ENCODE results near the gene ABHD2. TPM values are rescaled to one million over a fixed set of nuclear protein-coding genes. Genes with fewer than 3 reads are reported as not detected.
"Not testable (repeated sequence)": the region's sequence is repeated elsewhere in the genome, so short reads cannot be mapped to it uniquely, and the experiment has no call there.

Gene ABHD2
- total and polyA plus RNA-seq, 9 donors: 17.0 to 107 (median 89.5) TPM

DNA sequence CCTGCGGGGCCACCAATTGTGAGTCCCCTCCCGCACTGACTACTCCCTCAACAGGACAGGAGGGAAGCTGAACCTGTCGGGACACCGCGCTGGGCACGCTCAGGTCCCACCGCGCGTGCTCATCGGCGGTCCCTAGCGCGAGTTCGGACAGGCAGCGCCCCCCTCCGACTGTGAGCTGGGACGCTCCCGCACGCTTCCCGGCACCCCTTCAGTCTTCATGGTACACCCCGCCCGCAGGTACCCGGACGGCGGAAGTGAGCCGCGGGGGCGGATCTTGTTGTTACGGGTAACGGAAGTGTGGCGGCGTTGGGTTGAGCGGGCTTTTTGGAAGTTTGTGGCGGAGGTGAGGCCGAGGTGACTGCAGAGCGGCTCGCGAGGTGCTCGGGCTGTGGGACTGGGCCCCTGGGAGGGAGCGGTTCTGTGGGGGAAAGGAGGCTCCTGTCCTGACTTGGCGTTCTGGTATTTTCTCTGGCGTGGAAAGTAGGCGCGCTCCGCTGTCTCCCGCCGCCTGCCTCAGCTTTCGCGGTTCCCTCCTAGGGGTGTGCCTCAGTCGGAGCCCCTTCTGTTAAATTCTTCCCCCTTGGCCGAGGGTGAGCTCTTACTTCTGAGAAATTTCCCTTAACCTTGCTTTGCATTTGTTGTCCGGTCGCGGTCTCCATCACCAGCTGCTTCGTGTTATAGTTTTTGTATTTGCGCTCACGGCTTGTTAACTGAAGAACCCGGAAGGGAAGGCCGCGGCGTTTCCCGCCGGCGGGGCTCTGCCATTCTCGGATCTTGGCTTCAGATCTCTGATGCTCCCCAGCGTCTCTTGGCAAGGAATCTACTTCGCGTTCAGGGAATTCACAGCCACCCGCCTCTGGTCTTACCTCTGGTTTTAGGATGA is 155.7 kb downstream of the ABHD2 start, which contains the start of gene FANCI:
Gene FANCI (plus strand): TSS at position 289 of the 883 bp plus-strand sequence. CDS start 3,669 bp downstream, outside the sequence.
- WGBS, 3 donors: 0 to 1% (median 0%) methylated on average over 69 of the region's 69 CpGs

DNA sequence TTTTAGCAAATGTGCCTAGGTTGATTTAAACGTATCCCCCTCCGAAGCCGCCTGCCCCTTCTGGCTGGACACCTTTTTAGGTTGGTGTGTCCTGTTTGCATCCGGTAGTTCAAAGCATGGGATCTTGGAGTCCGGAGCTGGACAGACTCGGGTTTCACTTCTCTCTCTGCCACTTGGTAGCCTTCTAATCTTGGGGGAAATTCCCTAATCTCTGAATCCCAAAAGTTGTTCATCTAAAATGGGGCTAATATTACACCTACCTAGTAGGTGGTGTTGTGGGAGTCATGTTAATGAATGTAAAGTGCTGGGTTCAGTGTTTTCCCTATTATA is 156.3 kb downstream of the ABHD2 start:
- DNase-seq: no peak
- peaks cover 2% of the 10 kb centered on the region for H3K4me1 ChIP-seq (ENCODE audit: insufficient read depth)
- no peak overlapping the region for H3K27ac ChIP-seq
- TF ChIP-seq EP300 (IDR thresholded peaks at IDR 0.05) (no peak), POLR2A (IDR thresholded peaks at IDR 0.05) (no peak)
- TF ChIP-seq, protein P1, sequence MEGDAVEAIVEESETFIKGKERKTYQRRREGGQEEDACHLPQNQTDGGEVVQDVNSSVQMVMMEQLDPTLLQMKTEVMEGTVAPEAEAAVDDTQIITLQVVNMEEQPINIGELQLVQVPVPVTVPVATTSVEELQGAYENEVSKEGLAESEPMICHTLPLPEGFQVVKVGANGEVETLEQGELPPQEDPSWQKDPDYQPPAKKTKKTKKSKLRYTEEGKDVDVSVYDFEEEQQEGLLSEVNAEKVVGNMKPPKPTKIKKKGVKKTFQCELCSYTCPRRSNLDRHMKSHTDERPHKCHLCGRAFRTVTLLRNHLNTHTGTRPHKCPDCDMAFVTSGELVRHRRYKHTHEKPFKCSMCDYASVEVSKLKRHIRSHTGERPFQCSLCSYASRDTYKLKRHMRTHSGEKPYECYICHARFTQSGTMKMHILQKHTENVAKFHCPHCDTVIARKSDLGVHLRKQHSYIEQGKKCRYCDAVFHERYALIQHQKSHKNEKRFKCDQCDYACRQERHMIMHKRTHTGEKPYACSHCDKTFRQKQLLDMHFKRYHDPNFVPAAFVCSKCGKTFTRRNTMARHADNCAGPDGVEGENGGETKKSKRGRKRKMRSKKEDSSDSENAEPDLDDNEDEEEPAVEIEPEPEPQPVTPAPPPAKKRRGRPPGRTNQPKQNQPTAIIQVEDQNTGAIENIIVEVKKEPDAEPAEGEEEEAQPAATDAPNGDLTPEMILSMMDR (IDR thresholded peaks at IDR 0.05): no peak
- 0% methylated on average over 6 of the region's 6 CpGs for WGBS, 3 donors
- H3K9me3 ChIP-seq: peaks cover 0 to 3% of the 10 kb centered on the region in 2 donors
- intact Hi-C loops (cut with DNase I): no loop called here
- no peaks in the 10 kb centered on the region for H3K36me3 ChIP-seq
- peak overlapping the region; percentile 54 for H3K4me3 ChIP-seq
- H3K27me3 ChIP-seq: no peaks in the 10 kb centered on the region

More for the DNA sequence above, 155.7 kb downstream of the ABHD2 start, which contains the start of gene FANCI:
- H3K27me3 ChIP-seq: no peaks in the 10 kb centered on the region
- H3K27ac ChIP-seq: no peak within 1 kb of the TSS
- TF ChIP-seq EP300 (IDR thresholded peaks at IDR 0.05): no peak
- TF ChIP-seq POLR2A (IDR thresholded peaks at IDR 0.05): peak; percentile 20
- TF ChIP-seq, protein P1 (IDR thresholded peaks at IDR 0.05): peak in 2 of 3 donors; percentile 45 to 56
- peak within 1 kb of the TSS; percentile 54 for H3K4me3 ChIP-seq
- H3K9me3 ChIP-seq: peaks cover 0 to 4% of the 10 kb centered on the region in 2 donors
- H3K4me1 ChIP-seq (ENCODE audit: insufficient read depth): peaks cover 2% of the 10 kb centered on the region
- H3K36me3 ChIP-seq: no peaks in the 10 kb centered on the region
- DNase-seq: peak; percentile 95 to 98 (median 96)
- intact Hi-C loops (cut with DNase I): no loop called here

DNA sequence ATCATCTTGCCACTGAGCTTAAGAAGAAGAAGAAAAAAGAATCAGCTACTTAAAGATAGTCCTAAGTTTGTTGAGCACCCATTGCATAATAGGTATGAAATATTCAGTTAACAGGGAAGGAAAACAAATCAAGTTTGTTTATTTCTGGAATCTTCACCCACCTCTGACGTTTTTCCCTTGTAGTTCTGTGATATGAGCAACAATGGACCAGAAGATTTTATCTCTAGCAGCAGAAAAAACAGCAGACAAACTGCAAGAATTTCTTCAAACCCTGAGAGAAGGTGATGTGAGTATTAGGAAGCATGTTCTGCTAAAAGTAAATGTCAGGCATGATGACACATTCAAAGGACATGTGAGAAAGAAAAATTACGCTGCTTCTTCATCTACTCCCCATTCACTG is 159.2 kb downstream of the ABHD2 start:
- Histone ChIP-seq H3K27me3 (no peaks in the 10 kb centered on the region), H3K9me3 (no peaks in the 10 kb centered on the region), H3K4me1 (ENCODE audit: insufficient read depth) (peaks cover 2% of the 10 kb centered on the region), H3K27ac (no peak overlapping the region), H3K4me3 (no peak overlapping the region), H3K36me3 (no peaks in the 10 kb centered on the region)
- TF ChIP-seq POLR2A (IDR thresholded peaks at IDR 0.05) (no peak), EP300 (IDR thresholded peaks at IDR 0.05) (no peak)
- TF ChIP-seq, protein P1 (IDR thresholded peaks at IDR 0.05): no peak
- no peak for DNase-seq
- 77 to 85% (median 82%) methylated on average over 2 of the region's 2 CpGs for WGBS, 3 donors
- intact Hi-C loops (cut with DNase I): no loop called here

DNA sequence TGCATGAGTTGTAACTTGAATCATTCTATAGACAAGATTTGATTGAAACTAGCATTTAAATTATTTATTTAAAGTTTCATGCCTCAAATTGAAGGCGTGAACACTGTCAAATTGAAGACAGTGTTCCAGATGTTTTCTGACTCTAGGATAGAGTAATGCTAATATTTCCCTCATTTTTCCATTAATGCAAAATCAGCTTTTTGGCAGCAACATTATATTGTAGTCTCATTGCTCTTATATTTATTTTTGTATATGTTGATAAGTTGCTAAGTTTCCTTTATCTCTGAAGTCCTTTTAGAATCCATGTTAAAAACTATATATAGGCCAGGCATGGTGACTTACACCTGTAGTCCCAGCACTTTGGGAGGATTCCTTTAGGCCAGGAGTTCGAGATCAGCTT is 160.3 kb downstream of the ABHD2 start:
- Histone ChIP-seq H3K36me3 (no peaks in the 10 kb centered on the region), H3K4me1 (ENCODE audit: insufficient read depth) (peaks cover 2% of the 10 kb centered on the region), H3K27ac (no peak overlapping the region), H3K27me3 (no peaks in the 10 kb centered on the region), H3K4me3 (no peak overlapping the region), H3K9me3 (no peaks in the 10 kb centered on the region)
- no peak for TF ChIP-seq POLR2A (IDR thresholded peaks at IDR 0.05)
- TF ChIP-seq, protein P1 (IDR thresholded peaks at IDR 0.05): no peak
- no peak for TF ChIP-seq EP300 (IDR thresholded peaks at IDR 0.05)
- no peak for DNase-seq
- intact Hi-C loops (cut with DNase I): no loop called here
- 97 to 98% (median 98%) methylated on average over 2 of the region's 2 CpGs for WGBS, 3 donors

DNA sequence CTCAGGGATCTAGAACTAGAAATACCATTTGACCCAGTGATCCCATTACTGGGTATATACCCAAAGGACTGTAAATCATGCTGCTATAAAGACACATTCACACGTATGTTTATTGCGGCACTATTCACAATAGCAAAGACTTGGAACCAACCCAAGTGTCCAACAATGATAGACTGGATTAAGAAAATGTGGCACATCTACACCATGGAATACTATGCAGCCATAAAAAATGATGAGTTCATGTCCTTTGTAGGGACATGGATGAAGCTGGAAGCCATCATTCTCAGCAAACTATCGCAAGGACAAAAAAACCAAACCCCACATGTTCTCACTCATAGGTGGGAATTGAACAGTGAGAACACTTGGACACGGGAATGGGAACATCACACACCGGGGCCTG is 161.9 kb downstream of the ABHD2 start:
- H3K4me3 ChIP-seq; H3K36me3 ChIP-seq; H3K4me1 ChIP-seq (ENCODE audit: insufficient read depth); DNase-seq; H3K9me3 ChIP-seq; H3K27ac ChIP-seq; intact Hi-C loops (cut with DNase I); H3K27me3 ChIP-seq: not testable (repeated sequence)
- 93 to 98% (median 96%) methylated on average over 5 of the region's 5 CpGs for WGBS, 3 donors

Data from ovary (tissue), 9 donors.